GM21526 (cell line): ENCODE measurements around the gene NDUFA7.
"Not testable (repeated sequence)": the region's sequence is repeated elsewhere in the genome, so short reads cannot be mapped to it uniquely, and the experiment has no call there.

Experiments
- ATAC-seq: cut with Tn5 transposase; IDR thresholded peaks from one replicate; pipeline ENCODE4 v1.9.1; 2021; ENCODE audit warnings: moderate library complexity; ENCODE audit not compliant: unreplicated experiment, low FRiP score

Gene NDUFA7

GRCh38 chr19:8342684-8343482 lies 21.7 kb upstream of the NDUFA7 start, which contains the start of gene KANK3:
Gene KANK3 (minus strand): TSS chr19:8343262. CDS start chr19:8337828, 5,434 bp downstream.
- ATAC-seq, result peak; percentile 73

DNA sequence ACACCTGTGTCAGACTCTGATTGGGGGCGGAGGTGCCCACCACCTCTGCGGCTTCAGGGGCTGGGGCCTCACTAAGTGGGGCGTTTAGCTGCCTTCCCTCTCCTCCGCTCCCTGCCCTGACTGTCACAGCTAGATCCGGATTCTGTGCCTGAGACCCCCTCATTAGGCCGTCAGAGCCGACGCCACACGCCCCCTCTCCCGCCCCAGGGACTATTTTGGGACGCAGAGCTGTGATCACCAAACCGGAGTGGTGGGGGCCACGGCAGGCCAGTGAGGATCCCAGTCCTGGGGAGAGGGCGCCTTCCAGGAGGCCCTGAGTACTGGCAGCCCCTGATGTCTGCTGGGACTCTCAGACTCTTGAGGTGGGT lies 21.1 kb upstream of the NDUFA7 start:
- no peak for ATAC-seq

- ATAC-seq, result not testable (repeated sequence)
These were observed 20.3 kb upstream of the NDUFA7 start for GRCh38 chr19:8341504-8341903.

DNA sequence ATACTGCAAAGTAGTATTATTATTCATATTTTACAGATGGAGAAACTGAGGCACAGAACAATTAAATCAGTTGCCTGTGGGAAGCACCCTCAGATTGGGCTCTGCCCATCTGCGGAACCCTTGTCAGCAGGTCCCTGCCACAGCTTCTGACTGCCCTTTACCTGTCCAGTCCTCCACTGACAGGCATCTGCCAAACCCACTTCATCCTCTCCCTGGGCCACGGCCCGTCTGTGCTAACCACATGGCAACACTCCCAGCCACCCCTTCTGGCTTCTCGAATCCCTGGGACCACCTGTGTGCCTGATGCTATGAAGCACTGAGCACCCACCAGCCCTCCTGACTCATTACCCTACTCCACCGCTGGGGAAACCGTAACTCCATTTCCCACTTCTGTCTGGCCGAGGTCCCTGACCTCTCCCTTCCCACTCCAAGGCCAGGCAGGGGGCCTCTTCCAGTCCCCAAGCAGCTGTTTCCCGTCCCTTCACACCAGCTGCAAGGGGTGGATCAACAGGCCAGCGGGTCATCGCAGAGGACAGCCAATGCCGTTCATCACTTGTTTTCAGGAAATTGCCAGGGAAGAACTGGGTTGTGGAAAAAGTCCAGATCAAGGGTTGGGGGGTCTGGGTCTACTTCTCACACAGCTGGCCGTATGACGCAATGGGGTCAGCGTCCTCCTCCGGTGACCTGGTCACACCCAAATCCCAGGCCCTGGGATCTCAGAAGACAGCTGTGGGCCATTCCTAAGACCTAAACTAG lies 19.3 kb upstream of the NDUFA7 start:
- ATAC-seq, result no peak

- no peak for ATAC-seq
These were observed 17.7 kb upstream of the NDUFA7 start for GRCh38 chr19:8338835-8339234.

DNA sequence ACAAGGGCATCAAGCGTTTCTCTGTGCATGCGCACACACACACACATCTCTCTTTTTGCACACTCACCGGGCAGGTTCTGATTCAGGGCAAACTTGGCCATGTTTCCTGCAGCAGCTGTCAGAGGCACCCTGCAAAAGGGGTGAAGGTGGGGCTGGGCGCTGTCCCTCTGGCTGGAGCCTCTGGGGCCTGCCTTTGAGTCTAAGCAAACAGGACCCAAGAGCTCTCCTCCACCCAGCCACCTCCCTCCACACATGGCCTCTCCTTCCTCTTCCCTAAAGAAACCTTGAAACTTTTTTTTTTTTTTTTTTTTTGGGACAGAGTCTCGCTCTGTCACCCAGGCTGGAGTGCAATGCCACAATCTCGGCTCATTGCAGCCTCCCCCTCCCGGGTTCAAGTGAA lies 16.6 kb upstream of the NDUFA7 start:
- ATAC-seq, result no peak

DNA sequence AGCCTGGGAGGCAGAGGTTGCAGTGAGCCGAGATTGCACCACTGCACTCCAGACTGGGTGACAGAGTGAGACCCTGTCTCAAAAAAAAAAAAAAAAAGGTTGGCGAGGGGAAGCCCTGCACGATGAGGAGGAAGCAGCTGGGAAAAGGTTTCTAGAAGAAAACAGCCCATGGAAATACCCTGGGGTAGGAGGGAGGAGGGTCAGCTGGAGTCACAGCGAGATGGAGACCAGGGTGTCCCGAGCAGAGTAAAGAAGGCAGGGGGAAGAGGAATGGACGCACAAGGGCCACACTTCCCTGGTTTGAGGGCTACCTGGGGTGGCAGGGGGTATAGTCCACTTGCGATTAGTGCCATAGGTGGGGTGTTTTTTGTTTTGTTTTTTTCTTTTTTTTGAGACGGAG lies 15.5 kb upstream of the NDUFA7 start:
- no peak for ATAC-seq

DNA sequence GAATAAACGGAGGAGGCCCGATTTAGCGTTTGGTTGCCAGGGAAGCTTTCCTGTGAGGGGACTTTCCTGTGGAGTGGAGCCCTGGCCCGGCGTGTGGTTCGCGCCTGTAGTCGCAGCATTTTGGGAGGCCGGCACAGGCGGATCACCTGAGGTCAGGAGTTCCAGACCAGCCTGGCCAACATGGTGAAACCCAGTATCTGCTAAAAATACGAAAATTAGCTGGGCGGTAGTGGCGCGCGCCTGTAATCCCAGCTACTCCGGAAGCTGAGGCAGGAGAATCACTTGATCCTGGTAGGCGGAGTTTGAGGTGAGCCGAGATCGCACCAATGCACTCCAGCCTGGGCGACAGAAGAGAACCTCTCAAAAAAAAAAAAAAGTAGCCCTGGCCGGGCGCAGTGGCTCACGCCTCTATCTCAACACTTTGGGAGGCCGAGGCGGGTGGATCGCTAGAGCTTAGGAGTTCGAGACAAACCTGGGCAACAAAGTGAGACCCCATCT lies 14.9 kb upstream of the NDUFA7 start:
- no peak for ATAC-seq

GRCh38 chr19:8335343-8336071 lies 14.3 kb upstream of the NDUFA7 start:
- ATAC-seq, result no peak

GRCh38 chr19:8334458-8335342 lies 13.5 kb upstream of the NDUFA7 start:
- no peak for ATAC-seq

GRCh38 chr19:8333767-8334457 lies 12.7 kb upstream of the NDUFA7 start:
- no peak for ATAC-seq

GRCh38 chr19:8332976-8333766 lies 12.0 kb upstream of the NDUFA7 start:
- no peak for ATAC-seq

DNA sequence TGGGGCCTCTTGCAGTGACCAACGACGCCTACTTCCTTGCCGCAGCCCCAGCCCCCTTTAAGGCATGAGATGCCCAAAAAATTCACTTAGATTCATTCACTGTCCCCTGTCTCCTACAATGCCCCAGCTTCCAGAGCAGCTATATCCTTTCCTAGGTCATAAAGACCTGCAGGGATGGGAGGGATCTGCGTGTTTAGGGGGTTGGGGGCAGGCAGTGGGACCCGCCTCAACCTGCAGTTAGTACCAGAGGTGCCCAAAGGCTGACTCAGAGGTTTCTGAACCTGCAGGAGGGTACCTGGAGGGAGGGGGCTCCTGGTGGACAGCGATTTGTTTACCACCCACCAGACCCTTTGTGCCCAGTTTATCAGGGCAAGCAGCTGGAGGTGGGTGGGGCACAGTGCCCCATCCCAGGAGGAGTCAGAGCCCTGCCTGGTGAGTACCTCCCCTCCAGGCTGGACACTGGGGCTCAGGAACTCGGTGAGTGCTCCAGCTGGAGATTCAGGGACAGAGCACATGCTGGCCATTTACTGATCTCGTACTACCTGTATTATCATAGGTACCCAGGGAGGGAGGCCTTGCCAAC lies 10.2 kb upstream of the NDUFA7 start:
- ATAC-seq, result no peak

GRCh38 chr19:8329996-8330395 lies 8.8 kb upstream of the NDUFA7 start:
- ATAC-seq, result no peak

- ATAC-seq, result no peak
These were observed 4.3 kb upstream of the NDUFA7 start for GRCh38 chr19:8325454-8325853.

GRCh38 chr19:8324186-8325050 lies 3.2 kb upstream of the NDUFA7 start:
- ATAC-seq, result no peak

DNA sequence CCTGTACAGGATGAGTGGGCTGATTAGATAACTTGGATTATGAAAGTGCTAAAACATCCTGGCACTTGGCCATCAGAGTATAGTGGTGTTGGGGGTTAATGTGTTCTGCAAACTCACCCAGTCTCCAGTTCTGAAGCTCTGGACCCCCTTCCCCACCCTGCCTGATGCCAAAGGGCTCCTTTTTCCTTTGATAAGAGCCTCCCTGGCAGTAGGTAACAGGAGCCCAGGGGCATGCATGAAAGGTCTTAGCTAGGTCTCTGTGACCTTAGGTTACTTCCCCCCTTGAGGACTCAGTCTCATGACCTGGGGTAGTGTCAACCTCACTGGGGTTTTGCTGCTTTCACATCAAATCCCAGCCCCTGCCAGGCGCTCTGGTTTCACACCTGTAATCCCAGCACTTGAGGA lies 2.6 kb upstream of the NDUFA7 start:
- no peak for ATAC-seq

DNA sequence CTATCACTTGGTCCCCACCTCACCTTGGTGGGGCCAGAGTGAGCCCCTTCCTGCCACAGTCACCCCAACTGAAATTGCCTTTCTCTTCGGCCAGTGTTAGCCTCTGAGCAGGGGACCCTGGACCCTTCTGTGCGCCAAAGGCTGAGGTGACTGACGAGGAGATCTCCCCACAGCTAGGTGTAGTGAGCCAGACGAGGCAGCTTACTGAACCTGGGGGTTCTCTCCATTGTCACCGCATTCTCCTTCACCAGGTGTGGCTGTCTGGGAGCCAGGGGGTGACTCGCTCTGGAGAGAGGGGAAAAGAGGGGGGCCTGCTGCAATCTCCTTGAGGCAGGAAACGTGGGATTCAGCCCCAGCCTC lies 1.4 kb upstream of the NDUFA7 start:
- ATAC-seq, result no peak
